CD4-positive, alpha-beta T cell treated with Interleukin-10 for 1 hour (primary cell): Measurements from ENCODE around the gene MYOG.

Experiments
- DNase-seq: peaks from one replicate; pipeline ENCODE4 v3.0.0-alpha.2; 2020

Gene MYOG

DNA sequence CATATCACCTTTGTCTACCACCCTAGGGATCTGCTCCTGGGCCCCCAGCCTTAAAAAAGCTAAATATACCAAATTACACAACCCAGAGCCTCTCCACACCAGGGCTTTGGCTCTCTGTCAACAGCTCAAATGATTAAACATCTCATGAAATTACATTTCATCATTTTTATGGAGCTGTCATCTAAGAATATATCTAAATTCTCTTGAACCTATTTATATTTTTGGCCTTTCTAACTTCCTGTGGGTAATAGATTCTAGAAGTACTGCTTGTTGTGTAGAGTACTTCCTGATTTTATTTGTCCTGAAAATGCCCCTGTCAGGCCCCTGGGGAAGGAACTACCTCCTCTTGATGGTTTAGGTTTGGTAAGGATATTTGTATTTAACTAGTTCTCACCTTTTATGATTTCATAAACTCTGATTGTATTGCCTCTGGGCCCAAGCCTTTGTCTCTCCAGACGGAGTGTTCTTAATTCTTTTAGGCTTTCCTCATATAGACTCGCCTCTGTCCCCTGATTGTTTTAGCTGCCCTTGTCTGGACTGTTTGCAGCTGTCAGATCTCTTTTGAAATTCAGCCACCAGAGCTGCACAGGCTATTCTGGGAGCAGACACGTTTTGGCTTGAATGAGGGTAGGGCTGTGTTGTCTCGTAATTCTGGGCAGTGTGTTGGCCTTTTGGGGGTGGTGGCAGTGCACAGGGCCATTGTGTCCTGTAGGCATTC lies 16.6 kb downstream of the MYOG start:
- DNase-seq = no peak

DNA sequence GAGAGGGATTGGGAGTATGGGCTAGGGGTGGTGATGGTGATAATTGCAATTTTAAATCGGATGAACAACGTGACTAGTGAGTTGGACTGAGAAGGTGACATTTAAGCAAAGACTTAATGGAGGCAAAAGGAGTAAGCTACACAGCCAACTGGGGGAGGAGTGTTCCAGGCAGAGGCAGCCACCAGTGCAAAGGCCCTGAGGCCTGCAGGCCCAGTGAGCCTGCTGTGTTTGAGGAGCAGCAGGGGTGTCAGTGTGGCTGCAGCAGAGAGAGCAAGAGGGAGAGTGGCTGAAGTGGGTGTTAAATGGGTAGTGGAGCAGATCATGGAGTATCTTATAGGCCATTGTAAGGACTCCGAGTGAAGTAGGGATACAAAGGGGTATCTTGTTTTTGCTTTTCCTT lies 18.8 kb downstream of the MYOG start:
- DNase-seq = no peak

DNA sequence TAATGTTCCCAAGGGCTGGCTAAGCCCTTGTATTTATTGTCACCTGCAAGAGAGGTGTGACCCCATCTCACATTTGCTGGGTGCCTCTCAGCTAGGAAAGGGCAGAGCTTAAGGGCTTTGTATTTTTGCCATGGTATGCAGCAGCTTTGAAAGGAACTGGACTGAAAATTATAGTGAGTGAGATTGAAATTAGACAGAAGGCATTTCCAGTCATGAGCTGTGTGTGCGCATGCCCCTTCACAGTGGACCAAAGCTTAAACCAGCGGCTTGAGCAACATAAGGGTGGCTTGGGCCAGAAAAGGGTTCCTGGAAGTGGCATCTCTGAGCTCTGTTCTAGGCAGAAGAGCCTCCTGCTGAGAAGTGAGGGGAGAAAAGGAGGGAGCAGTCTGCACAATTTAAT lies 19.8 kb downstream of the MYOG start:
- no peak for DNase-seq

DNA sequence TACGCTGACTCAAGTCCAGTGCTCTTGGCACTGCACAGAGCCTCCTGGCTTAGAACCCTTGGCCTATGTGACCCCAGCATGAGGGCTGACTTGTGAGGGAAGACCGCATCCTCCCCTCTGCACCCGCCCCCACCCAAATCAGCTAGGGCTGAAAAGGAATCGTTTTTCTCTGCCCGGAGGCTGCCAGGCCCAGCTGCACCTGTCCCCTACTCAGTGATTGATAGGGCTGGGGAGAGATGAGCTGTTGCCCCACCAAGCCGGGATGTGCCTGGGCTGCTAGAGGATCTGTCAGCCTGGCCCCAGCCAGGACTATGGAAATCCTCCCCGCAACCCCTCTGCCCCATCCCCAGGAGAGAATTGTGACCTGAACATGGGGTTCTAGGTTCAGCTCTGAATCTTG lies 20.6 kb downstream of the MYOG start:
- no peak for DNase-seq

DNA sequence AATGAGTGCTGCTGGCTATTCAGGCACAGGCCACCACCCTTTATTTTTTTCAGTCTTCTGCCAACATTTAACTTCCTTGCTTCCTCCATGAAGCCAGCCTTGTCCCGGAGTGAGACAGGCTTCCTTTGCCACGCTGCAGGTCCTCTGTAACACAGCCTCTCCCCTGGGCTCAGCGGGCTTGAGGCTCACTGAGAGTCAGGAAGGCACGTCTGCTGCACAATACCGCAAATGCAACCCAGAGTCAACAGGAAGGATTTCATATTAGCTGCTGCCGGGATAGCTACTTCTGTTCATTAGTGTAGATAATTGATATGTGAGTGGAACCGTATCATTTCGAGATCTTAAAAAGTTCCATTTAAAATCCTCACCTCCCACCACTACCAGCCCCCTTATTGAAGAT lies 22.5 kb downstream of the MYOG start:
- no peak for DNase-seq

DNA sequence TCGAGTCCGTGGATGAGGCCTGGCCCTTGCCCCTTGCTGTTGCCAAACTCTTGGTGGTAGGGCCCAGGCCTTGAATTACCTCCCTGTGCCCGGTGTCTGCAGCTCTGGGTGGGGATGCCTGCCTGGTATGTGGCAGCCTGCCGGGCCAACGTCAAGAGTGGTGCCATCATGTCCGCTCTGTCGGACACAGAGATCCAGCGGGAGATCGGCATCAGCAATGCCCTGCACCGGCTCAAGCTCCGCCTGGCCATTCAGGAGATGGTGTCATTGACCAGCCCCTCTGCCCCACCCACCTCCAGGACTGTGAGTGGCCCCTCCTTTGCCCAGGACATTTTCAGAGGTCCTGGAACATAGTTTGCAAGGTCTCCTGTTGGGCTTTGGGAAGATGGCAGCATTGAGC lies 25.7 kb downstream of the MYOG start:
- no peak for DNase-seq

DNA sequence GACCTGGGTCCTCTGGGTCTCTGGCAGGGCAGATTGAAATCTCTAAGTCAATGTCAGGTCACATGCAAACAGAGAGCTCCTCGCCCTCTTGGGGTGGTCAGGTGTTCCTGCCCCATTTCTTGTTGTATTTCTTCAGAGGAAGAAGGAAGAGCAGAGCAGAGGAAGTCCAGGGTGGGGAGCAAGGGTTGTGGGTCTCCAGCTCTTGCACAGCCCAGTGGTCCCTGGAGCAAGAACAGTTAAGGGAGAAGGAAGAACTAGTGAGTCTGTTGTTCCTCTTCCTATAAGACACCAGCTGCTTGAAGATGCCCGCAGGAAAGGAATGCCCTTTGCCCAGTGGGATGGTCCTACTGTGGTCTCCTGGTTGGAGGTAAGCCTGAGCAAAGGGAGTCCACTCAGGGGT lies 26.3 kb downstream of the MYOG start:
- DNase-seq = no peak

DNA sequence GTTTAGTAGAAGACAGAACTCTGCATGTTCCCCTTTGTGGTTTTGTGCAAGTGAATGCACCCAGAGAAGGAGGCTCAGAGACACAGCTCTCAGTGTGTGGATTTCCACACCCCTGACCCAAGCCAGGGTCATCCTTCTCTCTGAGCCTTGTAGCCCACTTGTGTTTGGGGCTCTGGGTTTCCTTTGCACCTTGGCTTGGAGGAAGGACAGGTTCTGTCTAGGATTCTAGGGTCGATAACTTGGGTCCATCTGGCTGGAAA lies 27.2 kb downstream of the MYOG start:
- DNase-seq = no peak

DNA sequence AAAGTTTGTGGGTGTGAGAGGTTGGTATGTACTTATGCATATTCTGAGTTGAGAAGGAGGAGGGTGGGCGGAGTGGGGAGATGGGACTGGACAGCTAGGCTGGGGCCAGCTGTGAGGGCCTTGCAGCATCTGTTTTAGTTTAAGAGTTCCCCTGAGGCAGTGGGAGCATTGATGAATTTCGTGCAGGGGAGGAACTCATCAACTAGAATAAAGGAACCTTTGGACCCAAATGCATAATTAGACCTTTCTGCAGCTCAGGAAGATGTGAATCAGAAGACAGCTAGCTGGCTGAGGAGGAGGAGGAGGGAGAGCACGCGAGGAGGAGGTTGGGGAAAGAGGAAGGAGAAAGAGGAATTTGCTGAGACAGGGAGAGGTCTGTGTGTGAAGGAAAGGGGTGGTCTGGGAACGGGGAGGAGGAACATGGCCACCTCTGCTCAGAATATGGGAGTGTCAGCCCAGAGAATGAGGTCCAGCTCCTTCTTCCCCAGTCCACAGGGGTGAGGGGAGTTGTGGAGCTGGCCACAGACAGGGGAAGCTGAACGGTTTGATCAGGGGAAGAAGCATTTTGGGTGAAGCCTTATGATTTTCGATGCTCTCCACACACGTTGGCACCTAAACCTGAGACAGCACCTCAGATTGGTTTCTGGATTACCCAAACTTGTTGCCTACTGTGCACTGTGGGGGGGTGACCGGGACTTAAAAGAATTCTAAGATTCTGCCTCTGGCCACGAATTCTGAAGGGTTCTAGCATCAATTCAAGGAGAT lies 27.7 kb downstream of the MYOG start:
- DNase-seq = no peak

DNA sequence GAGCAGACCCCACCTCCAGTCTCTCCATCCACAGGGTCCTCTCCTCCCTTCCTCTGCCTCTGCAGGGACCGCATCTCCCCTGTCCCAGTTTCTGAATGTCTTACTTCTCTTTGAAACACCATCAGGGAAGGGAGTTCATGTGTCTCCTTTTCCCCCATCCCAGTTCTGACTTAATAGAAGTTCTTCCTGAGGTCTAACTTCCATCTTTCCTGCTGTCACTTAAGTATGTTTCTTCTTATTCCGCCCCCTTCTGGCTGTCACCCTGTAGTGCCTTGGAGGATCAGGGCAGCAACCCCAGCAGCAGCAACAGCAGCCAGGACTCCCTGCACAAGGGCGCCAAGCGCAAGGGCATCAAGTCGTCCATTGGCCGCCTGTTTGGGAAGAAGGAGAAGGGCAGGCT lies 29.3 kb downstream of the MYOG start:
- no peak for DNase-seq

DNA sequence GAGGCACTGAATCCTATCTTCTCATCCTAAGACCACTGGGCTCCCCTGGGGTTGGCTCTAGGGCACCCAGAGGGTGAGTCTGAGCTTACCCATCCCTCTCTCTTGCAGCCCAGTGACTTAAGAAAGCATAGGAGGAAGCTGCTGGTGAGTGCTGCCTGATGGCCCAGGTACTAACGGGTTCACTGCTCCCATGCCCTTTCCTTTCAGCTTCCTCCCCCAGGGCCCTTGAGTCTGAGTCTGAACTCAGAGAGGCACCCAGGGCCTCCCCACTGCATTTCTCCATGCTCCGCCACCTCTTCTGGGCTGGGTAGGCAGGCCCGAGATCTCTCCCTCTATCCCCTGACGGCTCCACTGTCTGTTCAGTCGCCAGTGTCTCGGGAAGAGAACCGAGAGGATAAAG lies 29.8 kb downstream of the MYOG start:
- no peak for DNase-seq

DNA sequence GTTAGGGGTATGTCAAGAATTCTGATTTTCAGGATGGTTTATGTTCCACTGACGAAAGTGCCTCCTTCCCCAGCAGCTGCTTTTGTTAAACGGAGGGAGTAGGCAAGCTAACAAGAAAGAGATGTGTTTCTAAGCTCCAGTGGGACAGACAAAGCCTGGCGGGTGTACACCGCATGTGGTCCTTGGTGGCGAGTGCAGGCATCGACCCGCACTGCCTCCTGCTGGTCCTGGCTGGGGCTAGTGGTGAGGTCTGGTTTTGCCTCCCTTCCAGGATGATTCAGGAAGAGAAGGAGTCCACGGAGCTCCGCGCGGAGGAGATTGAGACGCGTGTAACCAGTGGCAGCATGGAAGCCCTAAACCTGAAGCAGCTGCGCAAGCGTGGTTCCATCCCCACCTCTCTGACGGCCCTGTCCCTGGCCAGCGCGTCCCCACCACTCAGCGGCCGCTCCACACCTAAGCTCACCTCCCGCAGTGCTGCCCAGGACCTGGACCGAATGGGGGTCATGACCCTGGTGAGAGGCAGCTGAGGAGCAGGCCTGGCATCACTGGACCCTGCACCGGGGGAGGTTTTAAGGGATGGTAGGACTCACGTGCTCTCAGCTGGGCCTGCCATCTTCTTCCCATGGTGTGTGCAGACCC lies 30.5 kb downstream of the MYOG start:
- DNase-seq = no peak

DNA sequence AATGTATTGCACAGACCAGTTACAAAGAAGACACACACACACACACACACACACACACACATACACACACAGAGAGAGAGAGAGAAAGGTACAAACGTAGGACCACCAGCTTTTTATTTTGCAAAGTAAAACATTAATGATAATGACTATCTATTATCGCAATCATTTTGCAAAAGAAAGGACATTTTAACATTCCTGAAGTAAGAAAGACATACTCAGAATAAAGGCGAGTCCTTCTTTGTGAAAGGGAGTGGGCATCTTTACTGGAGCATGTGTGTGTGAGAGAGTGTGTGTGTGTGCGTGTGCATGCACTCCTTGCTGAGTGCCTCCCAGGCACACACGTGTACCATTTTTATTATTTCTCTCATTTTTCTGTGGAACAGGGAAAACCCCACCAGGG lies 31.2 kb downstream of the MYOG start:
- DNase-seq = no peak

DNA sequence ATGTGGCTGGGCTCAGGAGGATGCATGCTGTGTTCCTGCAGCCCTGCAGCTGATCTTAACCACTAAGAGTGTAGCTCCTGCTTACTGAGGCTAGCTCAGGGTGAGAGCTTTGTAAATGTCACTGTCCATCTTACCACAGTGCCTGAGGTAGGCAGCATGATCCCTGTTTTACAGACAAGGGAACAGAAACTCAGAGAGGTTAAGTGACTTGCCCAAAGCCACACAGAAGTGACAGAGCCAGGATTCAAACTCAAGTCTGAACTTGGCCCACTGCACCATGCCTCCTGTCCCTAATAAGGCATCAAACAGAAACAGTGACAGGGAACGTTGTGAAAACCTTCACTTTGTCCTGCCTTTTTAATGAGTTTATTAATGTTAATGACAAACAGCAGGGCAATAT lies 31.6 kb downstream of the MYOG start:
- no peak for DNase-seq

DNA sequence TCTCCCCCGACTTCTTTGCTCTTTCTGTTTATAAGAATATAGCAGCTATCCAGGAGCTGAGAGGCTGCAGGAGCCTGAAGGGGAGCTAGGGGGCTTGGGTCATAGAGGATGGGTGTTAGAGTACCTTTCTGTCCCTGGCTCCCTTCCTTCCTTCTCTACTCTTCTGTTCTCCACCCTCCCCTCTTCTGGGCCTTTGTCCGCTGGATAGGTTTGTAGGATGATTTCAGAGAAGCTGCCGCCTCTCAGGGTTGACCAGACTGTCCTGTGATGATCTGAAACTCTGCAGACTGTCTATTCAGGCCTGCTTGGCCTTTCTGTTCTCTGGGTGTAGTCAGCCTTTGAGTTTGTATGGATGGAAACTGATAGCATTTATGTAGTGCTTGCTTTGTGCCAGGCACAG lies 33.2 kb downstream of the MYOG start:
- no peak for DNase-seq

DNA sequence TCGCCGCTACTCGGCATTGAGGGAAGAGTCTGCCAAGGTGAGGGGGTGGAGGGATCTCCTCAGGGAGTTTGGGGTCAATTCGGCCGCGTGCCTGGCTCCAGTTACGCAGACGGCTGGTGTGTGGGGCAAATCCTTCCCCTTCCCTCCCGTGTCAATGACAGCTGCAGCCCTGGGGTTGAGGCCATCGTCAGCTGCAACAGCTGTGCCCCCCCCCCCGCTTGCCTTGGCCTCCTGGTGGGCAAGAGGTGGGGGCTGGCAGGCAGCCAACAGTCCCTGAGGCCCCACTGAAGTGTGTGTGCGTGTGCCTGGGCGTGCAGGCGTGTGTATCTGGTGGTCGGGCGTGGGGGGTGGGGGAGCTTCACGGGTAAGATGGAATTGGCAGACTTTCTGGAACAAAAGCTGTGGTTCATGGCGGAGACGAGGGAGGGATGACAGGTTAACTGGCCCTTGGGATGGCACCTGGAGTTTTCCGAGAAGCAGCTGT lies 33.9 kb downstream of the MYOG start:
- no peak for DNase-seq

DNA sequence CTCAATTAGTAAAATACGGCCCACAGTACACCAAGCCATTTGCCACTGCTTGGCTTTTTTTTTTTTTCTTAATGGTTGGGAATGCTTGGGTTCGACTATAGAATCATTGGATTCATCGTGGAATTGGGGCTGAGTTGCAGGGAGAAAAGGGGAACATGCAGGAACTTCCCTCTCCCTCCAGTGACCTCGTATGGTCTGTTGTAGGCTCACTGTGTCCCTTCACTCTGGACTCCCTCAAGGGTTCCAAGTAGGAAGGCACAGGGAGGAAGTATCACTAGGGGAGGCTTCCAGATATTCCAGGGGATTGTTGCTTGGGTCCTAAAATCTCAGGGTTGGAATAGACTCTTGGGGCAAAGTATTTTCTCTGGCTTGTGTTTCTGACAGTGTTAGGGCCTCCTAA lies 35.0 kb downstream of the MYOG start:
- DNase-seq = no peak

DNA sequence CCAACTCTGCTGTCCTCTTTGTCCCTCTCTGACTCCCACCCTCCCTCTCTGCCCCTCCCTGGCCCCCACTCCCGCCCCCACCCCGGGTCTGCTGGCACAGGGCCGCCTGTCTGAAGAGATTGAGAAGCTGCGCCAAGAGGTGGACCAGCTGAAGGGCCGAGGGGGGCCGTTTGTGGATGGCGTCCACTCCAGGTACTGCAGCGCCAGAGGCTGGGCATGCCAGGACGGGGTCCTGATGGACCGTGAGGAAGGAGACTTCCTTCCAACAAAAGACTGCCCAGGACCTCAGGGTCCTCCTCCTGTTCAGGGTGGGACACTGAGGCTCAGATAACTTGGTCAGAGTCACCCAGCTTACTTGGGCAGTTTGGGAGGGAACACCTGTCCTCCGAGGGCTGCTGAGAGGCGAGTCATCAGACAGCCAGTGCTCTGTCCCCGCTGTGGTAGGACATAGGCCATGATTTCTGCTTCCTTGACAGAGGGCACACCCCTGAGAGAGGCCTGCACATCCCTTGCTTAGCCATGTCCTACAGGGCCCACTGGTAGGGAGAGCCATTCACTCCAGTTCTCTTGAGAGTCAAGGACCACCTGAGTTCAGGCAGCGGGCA lies 36.1 kb downstream of the MYOG start:
- no peak for DNase-seq

DNA sequence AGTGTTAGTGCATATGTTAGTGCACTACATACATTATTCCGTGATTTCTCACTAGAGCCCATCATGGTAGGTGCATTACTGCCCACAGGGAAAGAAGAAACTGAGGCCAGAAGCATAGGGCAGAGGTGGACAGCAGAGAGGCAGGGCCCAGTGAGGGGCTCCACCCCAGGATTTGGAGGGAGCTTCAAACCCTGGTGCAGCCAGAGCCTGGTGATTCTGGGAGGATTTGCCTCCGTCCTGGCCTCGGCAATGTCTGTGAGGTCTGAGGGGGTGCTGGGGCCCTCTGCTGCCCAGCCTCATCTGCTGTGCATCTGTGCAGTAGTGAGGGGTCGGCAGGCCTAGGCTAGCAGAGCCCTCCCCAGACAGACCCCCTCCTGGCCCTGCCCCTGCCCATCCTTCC lies 36.7 kb downstream of the MYOG start:
- no peak for DNase-seq

DNA sequence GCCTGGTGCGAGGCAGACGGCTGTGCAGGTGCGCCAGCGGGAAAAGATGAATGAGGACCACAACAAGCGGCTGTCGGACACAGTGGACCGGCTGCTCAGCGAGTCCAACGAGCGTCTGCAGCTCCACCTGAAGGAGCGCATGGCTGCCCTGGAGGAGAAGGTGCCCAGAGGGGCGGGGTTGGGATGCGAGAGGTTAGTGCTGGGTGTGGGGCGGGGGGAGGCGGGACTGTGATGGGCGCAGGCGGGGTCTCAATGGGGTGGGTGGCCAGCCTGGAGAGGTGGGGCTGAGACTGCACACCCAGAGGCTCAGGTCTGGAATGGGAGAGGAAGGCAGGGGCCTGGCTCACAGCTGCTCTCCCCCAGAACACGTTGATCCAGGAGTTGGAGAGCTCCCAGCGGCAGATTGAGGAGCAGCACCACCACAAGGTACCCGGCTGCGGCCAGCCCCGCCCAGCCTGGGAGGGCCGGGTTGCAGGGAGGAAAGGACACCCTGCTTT lies 37.2 kb downstream of the MYOG start:
- DNase-seq = no peak

DNA sequence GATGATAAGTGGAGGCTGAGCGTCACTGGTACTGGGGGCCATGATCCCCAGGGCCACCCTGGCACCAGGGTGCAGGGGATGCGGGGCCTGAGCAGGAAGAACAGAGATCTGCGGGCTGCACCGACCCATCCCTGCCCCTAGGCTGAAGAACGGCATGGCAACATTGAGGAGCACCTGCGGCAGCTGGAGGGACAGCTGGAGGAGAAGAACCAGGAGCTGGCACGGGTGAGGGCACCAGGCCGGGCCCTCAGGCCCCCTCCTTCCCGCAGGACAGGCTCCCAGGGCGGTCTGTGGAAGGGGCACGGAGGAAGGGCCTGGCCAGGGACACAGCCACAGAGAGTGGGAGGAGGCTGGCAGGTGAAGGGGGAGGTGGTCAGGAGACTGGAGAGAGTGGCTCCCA lies 37.7 kb downstream of the MYOG start:
- no peak for DNase-seq

DNA sequence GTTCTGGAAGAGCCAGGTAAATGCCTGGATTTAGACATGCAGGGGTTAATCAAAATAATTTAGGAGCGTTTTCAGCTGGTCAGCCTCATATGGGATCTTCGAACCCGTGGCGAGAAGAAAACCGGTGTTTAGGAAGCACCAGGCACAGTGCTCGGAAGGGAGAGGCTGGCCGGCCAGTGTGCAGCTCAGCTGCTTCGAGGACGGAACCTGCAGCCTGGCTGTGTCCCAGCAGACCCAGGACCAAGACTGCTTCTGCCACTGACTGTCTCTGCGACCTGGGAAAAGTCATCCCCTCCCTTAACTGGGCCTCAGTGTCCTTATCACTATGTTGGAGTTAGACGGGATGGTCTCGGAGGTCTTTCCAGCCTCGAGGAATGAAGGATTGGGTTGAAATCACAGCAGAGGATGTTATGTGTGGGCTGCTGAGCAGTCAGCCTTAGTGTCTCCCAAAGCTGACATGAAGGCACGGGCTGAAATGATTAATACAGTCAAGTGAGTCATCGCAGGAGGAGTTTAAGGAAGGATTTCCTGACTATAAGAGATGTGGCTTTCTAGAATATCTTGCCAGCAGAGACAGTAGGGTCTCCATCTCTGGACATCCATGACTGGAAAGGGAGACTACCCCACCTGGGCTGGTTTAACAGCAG lies 38.7 kb downstream of the MYOG start:
- DNase-seq = no peak

DNA sequence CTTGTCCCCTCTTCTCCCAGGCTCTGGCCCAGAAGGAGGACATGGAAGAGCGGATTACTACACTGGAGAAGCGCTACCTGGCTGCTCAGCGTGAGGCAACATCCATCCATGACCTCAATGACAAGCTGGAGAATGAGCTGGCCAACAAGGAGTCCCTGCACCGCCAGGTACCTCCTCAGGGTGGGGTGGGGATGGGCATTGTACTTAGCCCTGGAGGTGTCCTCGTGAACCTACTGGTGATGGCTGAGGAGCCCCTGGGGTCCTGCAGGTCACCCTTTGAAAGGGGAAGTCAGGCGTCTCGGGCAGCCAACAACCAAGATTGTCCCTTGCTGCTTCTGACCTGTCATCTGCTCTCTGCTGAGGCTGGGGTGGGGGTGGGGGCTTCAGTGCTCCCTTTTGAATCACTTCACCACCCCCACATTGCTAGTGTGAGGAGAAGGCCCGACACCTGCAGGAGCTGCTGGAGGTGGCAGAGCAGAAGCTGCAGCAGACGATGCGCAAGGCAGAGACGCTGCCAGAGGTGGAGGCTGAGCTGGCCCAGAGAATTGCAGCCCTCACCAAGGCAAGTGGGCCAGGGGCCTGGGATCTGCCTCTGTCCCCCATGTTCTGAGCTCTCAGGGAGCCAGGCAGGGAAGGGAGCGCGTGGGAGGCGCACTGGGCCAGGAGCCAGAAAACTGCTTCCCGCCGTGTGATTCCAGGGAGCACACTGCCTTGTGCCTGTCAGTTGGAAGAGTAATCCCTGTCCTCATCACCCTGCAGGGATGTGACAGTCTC lies 39.8 kb downstream of the MYOG start:
- DNase-seq = no peak
